ENCODE results near the gene PRKCE.

The PRKCE gene

GRCh38 chr2:45841752-45842407 is 190.4 kb downstream of the PRKCE start:
- no peak for TF ChIP-seq CTCF (IDR thresholded peaks at IDR 0.05; ENCODE audit: insufficient read depth, low read depth, low read length, missing control alignments)
- no peak for DNase-seq (ENCODE audit: low read depth)
- H3K4me3 ChIP-seq (ENCODE audit: low read length): no peak overlapping the region

GRCh38 chr2:45843136-45843535 is 191.7 kb downstream of the PRKCE start:
- no peak overlapping the region for H3K4me3 ChIP-seq (ENCODE audit: low read length)
- no peak for TF ChIP-seq CTCF (IDR thresholded peaks at IDR 0.05; ENCODE audit: insufficient read depth, low read depth, low read length, missing control alignments)
- no peak for DNase-seq (ENCODE audit: low read depth)

DNA sequence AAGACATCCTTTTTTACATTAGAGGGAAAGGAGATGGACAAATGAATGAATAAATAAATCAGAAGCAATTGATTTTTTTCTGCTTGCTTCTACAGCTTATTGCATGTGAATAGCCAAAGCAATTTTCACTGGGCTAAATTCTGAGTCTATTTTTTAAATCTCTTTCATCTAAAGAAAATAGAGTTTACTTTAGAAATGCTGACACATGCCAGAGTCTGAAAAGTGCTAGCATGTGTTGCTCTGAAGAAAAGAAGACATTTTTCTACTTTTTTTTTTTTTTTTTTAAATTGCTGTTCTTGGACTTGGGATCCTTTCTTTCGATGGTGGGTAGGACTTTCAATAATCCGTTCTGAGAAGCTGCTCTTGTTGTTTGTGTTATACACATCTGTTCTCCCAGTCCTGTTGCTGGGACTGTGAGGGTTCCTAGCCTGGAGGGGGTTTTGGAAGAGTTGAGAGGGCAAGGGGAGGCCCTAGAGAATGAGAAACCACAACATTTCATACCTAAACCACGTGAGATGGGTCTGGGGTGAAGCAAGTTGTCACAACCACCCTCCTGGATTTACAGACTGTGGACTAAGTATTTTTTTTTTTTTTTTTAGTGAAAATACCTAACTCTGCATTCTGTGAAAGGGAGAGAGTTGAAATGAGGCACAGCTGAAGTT is 193.5 kb downstream of the PRKCE start:
- no peak for DNase-seq (ENCODE audit: low read depth)
- no peak for TF ChIP-seq CTCF (IDR thresholded peaks at IDR 0.05; ENCODE audit: insufficient read depth, low read depth, low read length, missing control alignments)
- no peak overlapping the region for H3K4me3 ChIP-seq (ENCODE audit: low read length)

DNA sequence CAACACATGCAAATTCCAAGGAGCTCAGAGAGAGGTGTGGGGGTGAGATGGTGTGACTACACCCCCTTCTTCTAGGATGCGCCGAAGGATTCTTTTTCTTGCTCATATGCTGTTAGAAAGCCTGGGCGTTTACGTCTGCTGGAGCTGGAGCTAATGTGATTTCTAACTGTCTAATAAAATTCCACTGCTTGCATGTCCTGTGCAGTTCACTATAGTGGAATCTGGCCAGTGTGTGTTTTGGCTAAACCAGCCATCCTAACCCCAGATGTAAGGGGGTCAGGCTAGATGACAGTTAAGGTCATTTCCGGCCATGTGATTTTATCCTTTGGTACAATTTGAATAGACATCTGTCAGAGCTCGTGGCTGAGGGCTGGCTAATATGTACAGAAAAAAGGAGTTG is 194.1 kb downstream of the PRKCE start:
- TF ChIP-seq CTCF (IDR thresholded peaks at IDR 0.05; ENCODE audit: insufficient read depth, low read depth, low read length, missing control alignments): no peak
- no peak overlapping the region for H3K4me3 ChIP-seq (ENCODE audit: low read length)
- no peak for DNase-seq (ENCODE audit: low read depth)

GRCh38 chr2:45849491-45850283 is 198.2 kb downstream of the PRKCE start:
- DNase-seq (ENCODE audit: low read depth): peak; percentile 88
- TF ChIP-seq CTCF (IDR thresholded peaks at IDR 0.05; ENCODE audit: insufficient read depth, low read depth, low read length, missing control alignments): no peak
- no peak overlapping the region for H3K4me3 ChIP-seq (ENCODE audit: low read length)

GRCh38 chr2:45850558-45850957 is 199.1 kb downstream of the PRKCE start:
- no peak for TF ChIP-seq CTCF (IDR thresholded peaks at IDR 0.05; ENCODE audit: insufficient read depth, low read depth, low read length, missing control alignments)
- H3K4me3 ChIP-seq (ENCODE audit: low read length): no peak overlapping the region
- no peak for DNase-seq (ENCODE audit: low read depth)
